Nephron progenitor cell (in vitro differentiated cells): ENCODE results near the gene CLEC4C.
"Not testable (repeated sequence)": the region's sequence is repeated elsewhere in the genome, so short reads cannot be mapped to it uniquely, and the experiment has no call there.

Experiments
- DNase-seq: peaks from one replicate; pipeline ENCODE4 v3.0.0; 2021
- H3K27ac Mint-ChIP-seq: 2 replicates; pipeline ENCODE4 v1.8.0; 2021; ENCODE audit warnings: mild to moderate bottlenecking, moderate library complexity, mixed read lengths
- H3K27me3 Mint-ChIP-seq: 2 replicates; pipeline ENCODE4 v1.8.0; 2021; ENCODE audit warnings: mild to moderate bottlenecking, low read depth, mixed read lengths; ENCODE audit not compliant: poor library complexity
- H3K36me3 Mint-ChIP-seq: 2 replicates; pipeline ENCODE4 v1.8.0; 2021; ENCODE audit warnings: low read depth, mixed read lengths
- H3K4me1 Mint-ChIP-seq: 2 replicates; pipeline ENCODE4 v1.8.0; 2021; ENCODE audit warnings: mixed read lengths
- H3K4me3 Mint-ChIP-seq: 2 replicates; pipeline ENCODE4 v1.8.0; 2021; ENCODE audit warnings: mild to moderate bottlenecking, moderate library complexity, mixed read lengths
- H3K9me3 Mint-ChIP-seq: 2 replicates; pipeline ENCODE4 v1.8.0; 2021; ENCODE audit warnings: mild to moderate bottlenecking, moderate library complexity, mixed read lengths
- CTCF ChIP-seq: fragments of 200-600 bp; sonication (generic); IDR thresholded peaks from 2 replicates; pipeline ENCODE4 v1.5.0; 2021; ENCODE audit warnings: antibody characterized with exemption

Gene CLEC4C

GRCh38 chr12:7747246-7747645 is at the start of gene CLEC4C:
Gene CLEC4C, minus strand, starts transcription at chr12:7747375. Its CDS starts 27 bp downstream, at chr12:7747348.
- H3K36me3 Mint-ChIP-seq: no peaks in the 10 kb centered on the region
- no peak within 1 kb of the TSS for H3K4me3 Mint-ChIP-seq
- no peak within 1 kb of the TSS for H3K27ac Mint-ChIP-seq
- H3K4me1 Mint-ChIP-seq: peaks cover 6% of the 10 kb centered on the region
- H3K27me3 Mint-ChIP-seq: peaks cover 10% of the 10 kb centered on the region
- peaks cover 19% of the 10 kb centered on the region for H3K9me3 Mint-ChIP-seq
- no peak for DNase-seq
- no peak for TF ChIP-seq CTCF

- no peak overlapping the region for H3K27ac Mint-ChIP-seq
- no peaks in the 10 kb centered on the region for H3K36me3 Mint-ChIP-seq
- H3K4me3 Mint-ChIP-seq: no peak overlapping the region
- peaks cover 33% of the 10 kb centered on the region for H3K27me3 Mint-ChIP-seq
- no peak for DNase-seq
- H3K4me1 Mint-ChIP-seq: peaks cover 10% of the 10 kb centered on the region
- H3K9me3 Mint-ChIP-seq: no peaks in the 10 kb centered on the region
- no peak for TF ChIP-seq CTCF
Measured at GRCh38 chr12:7793211-7793610, 46.0 kb upstream of the CLEC4C start.

GRCh38 chr12:7788884-7789528 is 41.8 kb upstream of the CLEC4C start, which contains the start of gene NANOG:
Gene NANOG, plus strand, starts transcription at chr12:7789402. Its CDS starts 213 bp downstream, at chr12:7789615.
- H3K9me3 Mint-ChIP-seq, DNase-seq, H3K27ac Mint-ChIP-seq, H3K36me3 Mint-ChIP-seq, H3K4me3 Mint-ChIP-seq: not testable (repeated sequence)
- Mint-ChIP-seq H3K27me3 (peaks cover 55% of the 10 kb centered on the region), H3K4me1 (peaks cover 29% of the 10 kb centered on the region)

- no peak overlapping the region for H3K4me3 Mint-ChIP-seq
- DNase-seq: no peak
- H3K36me3 Mint-ChIP-seq: no peaks in the 10 kb centered on the region
- peaks cover 53% of the 10 kb centered on the region for H3K27me3 Mint-ChIP-seq
- no peak overlapping the region for H3K27ac Mint-ChIP-seq
- TF ChIP-seq CTCF: no peak
- peaks cover 29% of the 10 kb centered on the region for H3K4me1 Mint-ChIP-seq
- H3K9me3 Mint-ChIP-seq: no peaks in the 10 kb centered on the region
Measured at GRCh38 chr12:7788294-7788660, 41.1 kb upstream of the CLEC4C start.

- Mint-ChIP-seq H3K4me3 (no peak overlapping the region), H3K9me3 (no peaks in the 10 kb centered on the region), H3K36me3 (no peaks in the 10 kb centered on the region), H3K4me1 (peaks cover 29% of the 10 kb centered on the region), H3K27me3 (peaks cover 53% of the 10 kb centered on the region), H3K27ac (no peak overlapping the region)
- no peak for TF ChIP-seq CTCF
- no peak for DNase-seq
Measured at GRCh38 chr12:7787574-7788293, 40.6 kb upstream of the CLEC4C start.

- DNase-seq: no peak
- H3K4me1 Mint-ChIP-seq: peaks cover 29% of the 10 kb centered on the region
Measured at GRCh38 chr12:7784701-7785100, 37.5 kb upstream of the CLEC4C start.

GRCh38 chr12:7783433-7783832 is 36.3 kb upstream of the CLEC4C start:
- H3K4me1 Mint-ChIP-seq: peaks cover 28% of the 10 kb centered on the region
- not testable (repeated sequence) for H3K4me3 Mint-ChIP-seq, H3K27ac Mint-ChIP-seq, H3K36me3 Mint-ChIP-seq, DNase-seq, H3K9me3 Mint-ChIP-seq
- peaks cover 26% of the 10 kb centered on the region for H3K27me3 Mint-ChIP-seq

More at GRCh38 chr12:7784701-7785100, 37.5 kb upstream of the CLEC4C start:
- Mint-ChIP-seq H3K36me3 (no peaks in the 10 kb centered on the region), H3K9me3 (no peaks in the 10 kb centered on the region), H3K27ac (no peak overlapping the region), H3K27me3 (peaks cover 39% of the 10 kb centered on the region), H3K4me3 (no peak overlapping the region)
- no peak for TF ChIP-seq CTCF
